Vagina (tissue), 2 donors: ENCODE data around the gene SYT12.

Source experiments
- POLR2AphosphoS5 ChIP-seq, 2 donors: sonication (generic); formaldehyde crosslinking; IDR thresholded peaks; one replicate each; pipeline ENCODE4 v1.9.0; 2017; ENCODE audit warnings: antibody characterized with exemption in 2 of 2, mild to moderate bottlenecking in 2 of 2, low read depth in 1 of 2; ENCODE audit not compliant: insufficient read depth in 1 of 2
- TF ChIP-seq, protein P1 (sequence below), 3 experiments: fragments of 450-650 bp in 2 of 3; fragments of 200-600 bp in 1 of 3; sonication (generic) in 1 of 3; IDR thresholded peaks; one replicate each; pipeline ENCODE4 v1.5.1; 2017 to 2019; ENCODE audit warnings: antibody characterized with exemption in 3 of 3, mild to moderate bottlenecking in 2 of 3, moderate library complexity in 2 of 3

GRCh38 chr11:67040147-67040546, 17.2 kb downstream of the SYT12 start:
- TF ChIP-seq, protein P1, sequence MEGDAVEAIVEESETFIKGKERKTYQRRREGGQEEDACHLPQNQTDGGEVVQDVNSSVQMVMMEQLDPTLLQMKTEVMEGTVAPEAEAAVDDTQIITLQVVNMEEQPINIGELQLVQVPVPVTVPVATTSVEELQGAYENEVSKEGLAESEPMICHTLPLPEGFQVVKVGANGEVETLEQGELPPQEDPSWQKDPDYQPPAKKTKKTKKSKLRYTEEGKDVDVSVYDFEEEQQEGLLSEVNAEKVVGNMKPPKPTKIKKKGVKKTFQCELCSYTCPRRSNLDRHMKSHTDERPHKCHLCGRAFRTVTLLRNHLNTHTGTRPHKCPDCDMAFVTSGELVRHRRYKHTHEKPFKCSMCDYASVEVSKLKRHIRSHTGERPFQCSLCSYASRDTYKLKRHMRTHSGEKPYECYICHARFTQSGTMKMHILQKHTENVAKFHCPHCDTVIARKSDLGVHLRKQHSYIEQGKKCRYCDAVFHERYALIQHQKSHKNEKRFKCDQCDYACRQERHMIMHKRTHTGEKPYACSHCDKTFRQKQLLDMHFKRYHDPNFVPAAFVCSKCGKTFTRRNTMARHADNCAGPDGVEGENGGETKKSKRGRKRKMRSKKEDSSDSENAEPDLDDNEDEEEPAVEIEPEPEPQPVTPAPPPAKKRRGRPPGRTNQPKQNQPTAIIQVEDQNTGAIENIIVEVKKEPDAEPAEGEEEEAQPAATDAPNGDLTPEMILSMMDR (IDR thresholded peaks at IDR 0.05), result no peak
- no peak for TF ChIP-seq POLR2AphosphoS5 (IDR thresholded peaks at IDR 0.05; ENCODE audit: insufficient read depth in 1 of 2, low read depth in 1 of 2)
